GM12878 (cell line): ENCODE data around the gene TNFSF12.

Source experiments
- CREB1 ChIP-seq: IDR thresholded peaks from 2 replicates; pipeline ENCODE4 v1.6.1; 2012; ENCODE audit warnings: low read depth, mild to moderate bottlenecking, inconsistent platforms
- EGR1 ChIP-seq, 2 experiments: IDR thresholded peaks; 1 replicate in 1 of 2; 2 replicates in 1 of 2; pipeline ENCODE4 v1.6.1; 2011 to 2012; ENCODE audit warnings: low read depth in 2 of 2, low read length in 2 of 2, borderline replicate concordance in 1 of 2, mild to moderate bottlenecking in 1 of 2, moderate library complexity in 1 of 2
- EZH2 ChIP-seq: IDR thresholded peaks from 2 replicates; pipeline ENCODE4 v1.6.1; 2012; ENCODE audit warnings: low read depth, mild to moderate bottlenecking, control low read depth, inconsistent platforms, low read length, borderline replicate concordance; ENCODE audit not compliant: control insufficient read depth
- MXI1 ChIP-seq: fragments of 150-350 bp; IDR thresholded peaks from 2 replicates; pipeline ENCODE4 v1.6.1; 2011; ENCODE audit warnings: low read depth, mild to moderate bottlenecking, inconsistent platforms, low read length, improper control_type of control experiment
- RELA ChIP-seq: fragments of 450-650 bp; IDR thresholded peaks from 2 replicates; pipeline ENCODE4 v1.8.0; 2014; ENCODE audit warnings: borderline replicate concordance; ENCODE audit not compliant: partially characterized antibody
- TAF1 ChIP-seq: IDR thresholded peaks from 2 replicates; pipeline ENCODE4 v1.6.1; 2011; ENCODE audit warnings: mild to moderate bottlenecking, low read depth, low read length, borderline replicate concordance
- USF2 ChIP-seq: IDR thresholded peaks from 2 replicates; pipeline ENCODE4 v1.6.1; 2011; ENCODE audit warnings: low read depth, low read length, improper control_type of control experiment, borderline replicate concordance
- ZNF207 ChIP-seq: fragments of 450-650 bp; IDR thresholded peaks from 2 replicates; pipeline ENCODE4 v1.6.1; 2014; ENCODE audit warnings: antibody characterized with exemption, mild to moderate bottlenecking, borderline replicate concordance
- TF ChIP-seq, protein P1 (sequence below), 3 experiments: IDR thresholded peaks in 2 of 3; conservative IDR thresholded peaks in 1 of 3; 2 replicates each; pipeline ENCODE4 v1.5.1; 2011; ENCODE audit warnings: low read depth in 3 of 3, low read length in 3 of 3, mild to moderate bottlenecking in 3 of 3, control low read depth in 2 of 3, moderate library complexity in 2 of 3, inconsistent platforms in 1 of 3, mixed read lengths in 1 of 3; ENCODE audit not compliant: control insufficient read depth in 2 of 3, insufficient read depth in 1 of 3; ENCODE audit errors: extremely low read depth in 1 of 3

GRCh38 chr17:7572338-7572587 lies 23.4 kb downstream of the TNFSF12 start:
- peak; percentile 77 for TF ChIP-seq RELA
- TF ChIP-seq CREB1, result no peak
- TF ChIP-seq EGR1 (IDR thresholded peaks at IDR 0.05; ENCODE audit: borderline replicate concordance in 1 of 2, low read depth in 2 of 2, low read length in 2 of 2), result 0 out of 3 replicates have a peak, but pooled peaks of 1 of the 2 experiments have one; percentile 60
- no peak for TF ChIP-seq ZNF207
- TF ChIP-seq, protein P1, sequence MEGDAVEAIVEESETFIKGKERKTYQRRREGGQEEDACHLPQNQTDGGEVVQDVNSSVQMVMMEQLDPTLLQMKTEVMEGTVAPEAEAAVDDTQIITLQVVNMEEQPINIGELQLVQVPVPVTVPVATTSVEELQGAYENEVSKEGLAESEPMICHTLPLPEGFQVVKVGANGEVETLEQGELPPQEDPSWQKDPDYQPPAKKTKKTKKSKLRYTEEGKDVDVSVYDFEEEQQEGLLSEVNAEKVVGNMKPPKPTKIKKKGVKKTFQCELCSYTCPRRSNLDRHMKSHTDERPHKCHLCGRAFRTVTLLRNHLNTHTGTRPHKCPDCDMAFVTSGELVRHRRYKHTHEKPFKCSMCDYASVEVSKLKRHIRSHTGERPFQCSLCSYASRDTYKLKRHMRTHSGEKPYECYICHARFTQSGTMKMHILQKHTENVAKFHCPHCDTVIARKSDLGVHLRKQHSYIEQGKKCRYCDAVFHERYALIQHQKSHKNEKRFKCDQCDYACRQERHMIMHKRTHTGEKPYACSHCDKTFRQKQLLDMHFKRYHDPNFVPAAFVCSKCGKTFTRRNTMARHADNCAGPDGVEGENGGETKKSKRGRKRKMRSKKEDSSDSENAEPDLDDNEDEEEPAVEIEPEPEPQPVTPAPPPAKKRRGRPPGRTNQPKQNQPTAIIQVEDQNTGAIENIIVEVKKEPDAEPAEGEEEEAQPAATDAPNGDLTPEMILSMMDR (IDR thresholded peaks at IDR 0.05 in 2 of 3, conservative IDR thresholded peaks at IDR 0.05 in 1 of 3; ENCODE audit: control insufficient read depth in 2 of 3, extremely low read depth in 1 of 3, insufficient read depth in 1 of 3, low read depth in 3 of 3, low read length in 3 of 3), result no peak
- peak; percentile 99 for TF ChIP-seq MXI1
- TF ChIP-seq TAF1, result no peak; the same call in none of the 2 replicates
- peak; percentile 94 for TF ChIP-seq USF2
- no peak for TF ChIP-seq EZH2
